DND-41 (cell line): ENCODE measurements around the gene AKT3.

ENCODE experiments used
- CTCF ChIP-seq: IDR thresholded peaks from 2 replicates; pipeline ENCODE4 v1.5.1; 2012; ENCODE audit warnings: borderline replicate concordance, low read length, moderate library complexity, mild to moderate bottlenecking; ENCODE audit not compliant: poor library complexity, severe bottlenecking; ENCODE audit errors: extremely low read depth
- EZH2 ChIP-seq: IDR thresholded peaks from 3 replicates; pipeline ENCODE4 v1.6.1; 2012; ENCODE audit warnings: borderline replicate concordance, low read depth, mild to moderate bottlenecking, moderate library complexity, low read length, inconsistent platforms; ENCODE audit not compliant: severe bottlenecking

- TF ChIP-seq CTCF (no peak), EZH2 (no peak)
These were observed 211.9 kb downstream of the AKT3 start for GRCh38 chr1:243638186-243638585.
